GM23338 (cell line): ENCODE data around the gene SLC8A1. TPM values are rescaled to one million over a fixed set of nuclear protein-coding genes. Genes with fewer than 3 reads are reported as not detected.

Source experiments
- ATAC-seq: fragments of 200-7000 bp; cut with Tn5 transposase; 3 replicates; pipeline ENCODE4 v1.9.1; 2020
- DNase-seq: peaks from one replicate; pipeline ENCODE4 v3.0.0-alpha.2; 2015; ENCODE audit warnings: low spot score
- H2AFZ ChIP-seq: fragments of 200-600 bp; sonication (generic); 2 replicates; pipeline ENCODE4 v1.8.0; 2016; ENCODE audit warnings: antibody characterized with exemption, mild to moderate bottlenecking, moderate library complexity
- H3F3A ChIP-seq: fragments of 200-600 bp; sonication (generic); replicated peaks from 2 replicates; pipeline ENCODE4 v1.8.0; 2017; ENCODE audit warnings: antibody characterized with exemption, mixed run types, low read depth
- H3K27ac ChIP-seq: fragments of 200-600 bp; sonication (generic); 2 replicates; pipeline ENCODE4 v1.6.1; 2016; ENCODE audit warnings: low read depth
- H3K27me3 ChIP-seq: fragments of 200-600 bp; sonication (generic); 2 replicates; pipeline ENCODE4 v1.8.0; 2016; ENCODE audit warnings: mild to moderate bottlenecking, mixed run types, moderate library complexity; ENCODE audit not compliant: insufficient read depth
- H3K36me3 ChIP-seq: fragments of 200-600 bp; sonication (generic); 2 replicates; pipeline ENCODE4 v1.8.0; 2016; ENCODE audit warnings: mild to moderate bottlenecking; ENCODE audit not compliant: insufficient read depth
- H3K4me1 ChIP-seq: fragments of 200-600 bp; sonication (generic); 2 replicates; pipeline ENCODE4 v1.8.0; 2016; ENCODE audit warnings: mild to moderate bottlenecking, moderate library complexity; ENCODE audit not compliant: insufficient read depth
- H3K4me2 ChIP-seq: fragments of 200-600 bp; sonication (generic); 2 replicates; pipeline ENCODE4 v1.7.1; 2017; ENCODE audit warnings: mixed run types
- H3K4me3 ChIP-seq: fragments of 200-600 bp; sonication (generic); 2 replicates; pipeline ENCODE4 v1.6.1; 2016; ENCODE audit warnings: mixed run types
- H3K79me2 ChIP-seq: fragments of 200-600 bp; sonication (generic); replicated peaks from 2 replicates; pipeline ENCODE4 v1.8.0; 2017; ENCODE audit warnings: mild to moderate bottlenecking; ENCODE audit not compliant: insufficient read depth
- H3K9me2 ChIP-seq: fragments of 200-600 bp; sonication (generic); 2 replicates; pipeline ENCODE4 v1.8.0; 2017; ENCODE audit not compliant: insufficient read depth
- H4K20me1 ChIP-seq: fragments of 200-600 bp; sonication (generic); replicated peaks from 2 replicates; pipeline ENCODE4 v1.8.0; 2017; ENCODE audit warnings: mild to moderate bottlenecking; ENCODE audit not compliant: insufficient read depth
- H3K27ac Mint-ChIP-seq: 2 replicates; pipeline ENCODE4 v1.8.0; 2020; ENCODE audit warnings: inconsistent platforms, mild to moderate bottlenecking, moderate library complexity, mixed read lengths
- H3K27me3 Mint-ChIP-seq: 3 replicates; pipeline ENCODE4 v1.8.0; 2022; ENCODE audit warnings: low read depth, mild to moderate bottlenecking, moderate library complexity, mixed read lengths, inconsistent platforms; ENCODE audit not compliant: insufficient read depth, poor library complexity
- H3K36me3 Mint-ChIP-seq: 3 replicates; pipeline ENCODE4 v1.8.0; 2021; ENCODE audit warnings: low read depth, mild to moderate bottlenecking, inconsistent platforms, moderate library complexity, mixed read lengths
- H3K4me1 Mint-ChIP-seq: 3 replicates; pipeline ENCODE4 v1.8.0; 2020; ENCODE audit warnings: mild to moderate bottlenecking, inconsistent platforms, mixed read lengths
- H3K4me3 Mint-ChIP-seq: 3 replicates; pipeline ENCODE4 v1.8.0; 2021; ENCODE audit warnings: moderate library complexity, mild to moderate bottlenecking, inconsistent platforms, mixed read lengths
- H3K9me3 Mint-ChIP-seq: 3 replicates; pipeline ENCODE4 v1.8.0; 2020; ENCODE audit warnings: moderate library complexity, mild to moderate bottlenecking, inconsistent platforms, mixed read lengths
- CREB1 ChIP-seq: fragments of 250-450 bp; sonication (Bioruptor Pico); IDR thresholded peaks from 2 replicates; pipeline ENCODE4 v1.5.0; 2020; ENCODE audit warnings: low read depth, mild to moderate bottlenecking, moderate library complexity
- EZH2 ChIP-seq: fragments of 200-600 bp; sonication (generic); IDR thresholded peaks from one replicate; pipeline ENCODE4 v1.8.0; 2017; ENCODE audit warnings: antibody characterized with exemption, mild to moderate bottlenecking, low read depth; ENCODE audit not compliant: unreplicated experiment
- EZH2phosphoT487 ChIP-seq: fragments of 200-600 bp; sonication (generic); IDR thresholded peaks from one replicate; pipeline ENCODE4 v1.8.1; 2018; ENCODE audit warnings: antibody characterized with exemption; ENCODE audit not compliant: unreplicated experiment
- NANOG ChIP-seq: IDR thresholded peaks from 2 replicates; pipeline ENCODE4 v1.6.1; 2016; ENCODE audit warnings: antibody characterized with exemption, borderline replicate concordance
- POLR2AphosphoS5 ChIP-seq: IDR thresholded peaks from 2 replicates; pipeline ENCODE4 v1.6.1; 2016; ENCODE audit warnings: antibody characterized with exemption, low read depth
- STAT1 ChIP-seq: IDR thresholded peaks from one replicate; pipeline ENCODE4 v1.6.1; 2016; ENCODE audit warnings: antibody characterized with exemption; ENCODE audit not compliant: unreplicated experiment
- ZNF114 ChIP-seq: fragments of 250-450 bp; sonication (Bioruptor Pico); IDR thresholded peaks from 2 replicates; pipeline ENCODE4 v1.5.0; 2020; ENCODE audit warnings: mild to moderate bottlenecking, moderate library complexity
- ZNF331 ChIP-seq: fragments of 250-450 bp; sonication (Bioruptor Pico); IDR thresholded peaks from 2 replicates; pipeline ENCODE4 v1.5.0; 2020; ENCODE audit warnings: low read depth, mild to moderate bottlenecking, moderate library complexity
- polyA plus RNA-seq: library from polyadenylated mRNA; unstranded; fragments of >200 nt; fragmentation: Nextera tagmentation; extraction: Ambion mirVana; gene quantifications from 2 replicates; pipeline ENCODE4 v1.2.1, GENCODE V29; 2016
- total RNA-seq: library from RNA; depleted of rRNA; stranded (reverse); fragments of >200 nt; shearing (Covaris generic); gene quantifications from 2 replicates; pipeline ENCODE4 v1.2.3, GENCODE V29; 2014
- TF ChIP-seq, protein P1 (sequence below): IDR thresholded peaks from 2 replicates; pipeline ENCODE4 v1.6.1; 2016; ENCODE audit warnings: antibody characterized with exemption
- TF ChIP-seq, protein P2 (sequence below), 2 experiments: fragments of 200-600 bp in 1 of 2; sonication (generic) in 1 of 2; conservative IDR thresholded peaks; 2 replicates each; pipeline versions ENCODE4 v1.5.1 to v1.6.1; 2016 to 2017; ENCODE audit warnings: antibody characterized with exemption in 2 of 2, low read depth in 2 of 2, mild to moderate bottlenecking in 2 of 2, moderate library complexity in 1 of 2
- TF ChIP-seq, protein P3 (sequence below): fragments of 250-450 bp; sonication (Bioruptor Pico); IDR thresholded peaks from 2 replicates; pipeline ENCODE4 v1.5.0; 2020; ENCODE audit warnings: mild to moderate bottlenecking, moderate library complexity

SLC8A1 gene
- total and polyA plus RNA-seq, 2 experiments from 2014 or later: 2.5 to 3.3 TPM

DNA sequence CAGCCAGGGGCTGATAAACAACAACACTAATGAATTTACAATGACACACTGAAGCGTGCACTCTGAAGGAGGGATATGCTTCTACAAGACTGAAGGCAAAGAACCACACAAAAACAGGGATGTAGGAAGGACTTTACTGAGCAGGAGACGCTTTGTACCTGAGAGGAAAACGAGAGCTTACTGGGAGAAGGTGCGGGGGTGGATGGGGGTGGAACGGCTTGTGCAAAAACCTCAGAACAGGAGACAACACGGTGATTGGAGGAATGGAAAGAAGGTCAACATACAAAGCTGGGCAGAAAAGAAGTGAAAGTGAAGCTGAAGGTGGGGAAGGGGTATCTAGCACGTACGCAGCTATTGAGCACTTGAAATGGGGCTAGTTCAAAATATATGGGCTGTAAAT is 93.1 kb downstream of the SLC8A1 start (continued):
- TF ChIP-seq, protein P1, sequence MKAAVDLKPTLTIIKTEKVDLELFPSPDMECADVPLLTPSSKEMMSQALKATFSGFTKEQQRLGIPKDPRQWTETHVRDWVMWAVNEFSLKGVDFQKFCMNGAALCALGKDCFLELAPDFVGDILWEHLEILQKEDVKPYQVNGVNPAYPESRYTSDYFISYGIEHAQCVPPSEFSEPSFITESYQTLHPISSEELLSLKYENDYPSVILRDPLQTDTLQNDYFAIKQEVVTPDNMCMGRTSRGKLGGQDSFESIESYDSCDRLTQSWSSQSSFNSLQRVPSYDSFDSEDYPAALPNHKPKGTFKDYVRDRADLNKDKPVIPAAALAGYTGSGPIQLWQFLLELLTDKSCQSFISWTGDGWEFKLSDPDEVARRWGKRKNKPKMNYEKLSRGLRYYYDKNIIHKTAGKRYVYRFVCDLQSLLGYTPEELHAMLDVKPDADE: no peak
- no peak for TF ChIP-seq EZH2phosphoT487
- no peak for TF ChIP-seq ZNF331 (CRISPR knock-in tag)

DNA sequence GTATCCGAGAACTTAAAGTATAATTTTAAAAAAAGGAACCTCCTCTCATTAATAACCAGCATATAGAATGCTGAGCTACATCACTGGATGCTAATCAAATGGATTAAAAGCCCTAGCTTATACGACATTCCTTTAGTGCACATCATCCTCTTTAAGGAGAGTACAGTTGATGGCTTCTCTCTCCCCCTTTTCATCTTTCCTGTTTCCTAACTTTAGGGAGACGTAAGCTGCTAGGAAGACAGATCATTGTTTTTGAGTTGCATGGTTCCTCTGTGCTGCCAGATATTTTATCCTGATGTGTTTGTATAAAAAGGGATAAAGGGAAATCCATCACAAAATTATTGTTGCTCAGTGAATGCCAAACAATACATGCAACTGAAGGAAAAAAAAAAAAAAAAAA is 94.2 kb downstream of the SLC8A1 start:
- Histone ChIP-seq H3K4me1 (no peaks in the 10 kb centered on the region), H3K4me2 (no peak overlapping the region), H3K36me3 (no peaks in the 10 kb centered on the region), H3K27ac (no peak overlapping the region), H3K4me3 (no peak overlapping the region), H4K20me1 (no peaks in the 10 kb centered on the region), H3K79me2 (no peaks in the 10 kb centered on the region), H3K9me2 (no peaks in the 10 kb centered on the region), H3F3A (no peaks in the 10 kb centered on the region), H2AFZ (no peak overlapping the region), H3K27me3 (no peaks in the 10 kb centered on the region)
- TF ChIP-seq, protein P2, sequence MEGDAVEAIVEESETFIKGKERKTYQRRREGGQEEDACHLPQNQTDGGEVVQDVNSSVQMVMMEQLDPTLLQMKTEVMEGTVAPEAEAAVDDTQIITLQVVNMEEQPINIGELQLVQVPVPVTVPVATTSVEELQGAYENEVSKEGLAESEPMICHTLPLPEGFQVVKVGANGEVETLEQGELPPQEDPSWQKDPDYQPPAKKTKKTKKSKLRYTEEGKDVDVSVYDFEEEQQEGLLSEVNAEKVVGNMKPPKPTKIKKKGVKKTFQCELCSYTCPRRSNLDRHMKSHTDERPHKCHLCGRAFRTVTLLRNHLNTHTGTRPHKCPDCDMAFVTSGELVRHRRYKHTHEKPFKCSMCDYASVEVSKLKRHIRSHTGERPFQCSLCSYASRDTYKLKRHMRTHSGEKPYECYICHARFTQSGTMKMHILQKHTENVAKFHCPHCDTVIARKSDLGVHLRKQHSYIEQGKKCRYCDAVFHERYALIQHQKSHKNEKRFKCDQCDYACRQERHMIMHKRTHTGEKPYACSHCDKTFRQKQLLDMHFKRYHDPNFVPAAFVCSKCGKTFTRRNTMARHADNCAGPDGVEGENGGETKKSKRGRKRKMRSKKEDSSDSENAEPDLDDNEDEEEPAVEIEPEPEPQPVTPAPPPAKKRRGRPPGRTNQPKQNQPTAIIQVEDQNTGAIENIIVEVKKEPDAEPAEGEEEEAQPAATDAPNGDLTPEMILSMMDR (conservative IDR thresholded peaks at IDR 0.05; ENCODE audit: low read depth in 2 of 2): no peak
- no peak for TF ChIP-seq EZH2phosphoT487
- TF ChIP-seq, protein P1: no peak
- no peak for TF ChIP-seq ZNF331 (CRISPR knock-in tag)
- no peak for TF ChIP-seq NANOG
- no peak for TF ChIP-seq STAT1
- no peak for TF ChIP-seq CREB1
- TF ChIP-seq EZH2: no peak
- TF ChIP-seq POLR2AphosphoS5: no peak
- TF ChIP-seq ZNF114 (CRISPR knock-in tag): no peak
- TF ChIP-seq, protein P3, sequence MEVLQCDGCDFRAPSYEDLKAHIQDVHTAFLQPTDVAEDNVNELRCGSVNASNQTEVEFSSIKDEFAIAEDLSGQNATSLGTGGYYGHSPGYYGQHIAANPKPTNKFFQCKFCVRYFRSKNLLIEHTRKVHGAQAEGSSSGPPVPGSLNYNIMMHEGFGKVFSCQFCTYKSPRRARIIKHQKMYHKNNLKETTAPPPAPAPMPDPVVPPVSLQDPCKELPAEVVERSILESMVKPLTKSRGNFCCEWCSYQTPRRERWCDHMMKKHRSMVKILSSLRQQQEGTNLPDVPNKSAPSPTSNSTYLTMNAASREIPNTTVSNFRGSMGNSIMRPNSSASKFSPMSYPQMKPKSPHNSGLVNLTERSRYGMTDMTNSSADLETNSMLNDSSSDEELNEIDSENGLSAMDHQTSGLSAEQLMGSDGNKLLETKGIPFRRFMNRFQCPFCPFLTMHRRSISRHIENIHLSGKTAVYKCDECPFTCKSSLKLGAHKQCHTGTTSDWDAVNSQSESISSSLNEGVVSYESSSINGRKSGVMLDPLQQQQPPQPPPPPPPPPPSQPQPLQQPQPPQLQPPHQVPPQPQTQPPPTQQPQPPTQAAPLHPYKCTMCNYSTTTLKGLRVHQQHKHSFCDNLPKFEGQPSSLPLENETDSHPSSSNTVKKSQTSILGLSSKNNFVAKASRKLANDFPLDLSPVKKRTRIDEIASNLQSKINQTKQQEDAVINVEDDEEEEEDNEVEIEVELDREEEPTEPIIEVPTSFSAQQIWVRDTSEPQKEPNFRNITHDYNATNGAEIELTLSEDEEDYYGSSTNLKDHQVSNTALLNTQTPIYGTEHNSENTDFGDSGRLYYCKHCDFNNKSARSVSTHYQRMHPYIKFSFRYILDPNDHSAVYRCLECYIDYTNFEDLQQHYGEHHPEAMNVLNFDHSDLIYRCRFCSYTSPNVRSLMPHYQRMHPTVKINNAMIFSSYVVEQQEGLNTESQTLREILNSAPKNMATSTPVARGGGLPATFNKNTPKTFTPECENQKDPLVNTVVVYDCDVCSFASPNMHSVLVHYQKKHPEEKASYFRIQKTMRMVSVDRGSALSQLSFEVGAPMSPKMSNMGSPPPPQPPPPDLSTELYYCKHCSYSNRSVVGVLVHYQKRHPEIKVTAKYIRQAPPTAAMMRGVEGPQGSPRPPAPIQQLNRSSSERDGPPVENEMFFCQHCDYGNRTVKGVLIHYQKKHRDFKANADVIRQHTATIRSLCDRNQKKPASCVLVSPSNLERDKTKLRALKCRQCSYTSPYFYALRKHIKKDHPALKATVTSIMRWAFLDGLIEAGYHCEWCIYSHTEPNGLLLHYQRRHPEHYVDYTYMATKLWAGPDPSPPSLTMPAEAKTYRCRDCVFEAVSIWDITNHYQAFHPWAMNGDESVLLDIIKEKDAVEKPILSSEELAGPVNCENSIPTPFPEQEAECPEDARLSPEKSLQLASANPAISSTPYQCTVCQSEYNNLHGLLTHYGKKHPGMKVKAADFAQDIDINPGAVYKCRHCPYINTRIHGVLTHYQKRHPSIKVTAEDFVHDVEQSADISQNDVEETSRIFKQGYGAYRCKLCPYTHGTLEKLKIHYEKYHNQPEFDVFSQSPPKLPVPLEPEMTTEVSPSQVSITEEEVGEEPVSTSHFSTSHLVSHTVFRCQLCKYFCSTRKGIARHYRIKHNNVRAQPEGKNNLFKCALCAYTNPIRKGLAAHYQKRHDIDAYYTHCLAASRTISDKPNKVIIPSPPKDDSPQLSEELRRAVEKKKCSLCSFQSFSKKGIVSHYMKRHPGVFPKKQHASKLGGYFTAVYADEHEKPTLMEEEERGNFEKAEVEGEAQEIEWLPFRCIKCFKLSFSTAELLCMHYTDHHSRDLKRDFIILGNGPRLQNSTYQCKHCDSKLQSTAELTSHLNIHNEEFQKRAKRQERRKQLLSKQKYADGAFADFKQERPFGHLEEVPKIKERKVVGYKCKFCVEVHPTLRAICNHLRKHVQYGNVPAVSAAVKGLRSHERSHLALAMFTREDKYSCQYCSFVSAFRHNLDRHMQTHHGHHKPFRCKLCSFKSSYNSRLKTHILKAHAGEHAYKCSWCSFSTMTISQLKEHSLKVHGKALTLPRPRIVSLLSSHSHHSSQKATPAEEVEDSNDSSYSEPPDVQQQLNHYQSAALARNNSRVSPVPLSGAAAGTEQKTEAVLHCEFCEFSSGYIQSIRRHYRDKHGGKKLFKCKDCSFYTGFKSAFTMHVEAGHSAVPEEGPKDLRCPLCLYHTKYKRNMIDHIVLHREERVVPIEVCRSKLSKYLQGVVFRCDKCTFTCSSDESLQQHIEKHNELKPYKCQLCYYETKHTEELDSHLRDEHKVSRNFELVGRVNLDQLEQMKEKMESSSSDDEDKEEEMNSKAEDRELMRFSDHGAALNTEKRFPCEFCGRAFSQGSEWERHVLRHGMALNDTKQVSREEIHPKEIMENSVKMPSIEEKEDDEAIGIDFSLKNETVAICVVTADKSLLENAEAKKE (CRISPR knock-in tag): no peak
- no peaks in the 10 kb centered on the region for H3K9me3 Mint-ChIP-seq
- DNase-seq (no peak), ATAC-seq (no peak)
- no peak overlapping the region for H3K27ac Mint-ChIP-seq
- H3K27me3 Mint-ChIP-seq: no peaks in the 10 kb centered on the region
- H3K36me3 Mint-ChIP-seq: no peaks in the 10 kb centered on the region
- peaks cover 4% of the 10 kb centered on the region; the same call in 2 of the 3 replicates for H3K4me1 Mint-ChIP-seq
- no peak overlapping the region for H3K4me3 Mint-ChIP-seq
